Hematopoietic multipotent progenitor cell treated with erythropoietin and hydrocortisone succinate and interleukin-3 and kit ligand, for 6 days (in vitro differentiated cells): ENCODE results near the gene COX10.
"Not testable (repeated sequence)": the region's sequence is repeated elsewhere in the genome, so short reads cannot be mapped to it uniquely, and the experiment has no call there.

ENCODE experiments used
- DNase-seq: peaks from one replicate; pipeline ENCODE4 v3.0.0-alpha.2; 2015

COX10 gene

DNA sequence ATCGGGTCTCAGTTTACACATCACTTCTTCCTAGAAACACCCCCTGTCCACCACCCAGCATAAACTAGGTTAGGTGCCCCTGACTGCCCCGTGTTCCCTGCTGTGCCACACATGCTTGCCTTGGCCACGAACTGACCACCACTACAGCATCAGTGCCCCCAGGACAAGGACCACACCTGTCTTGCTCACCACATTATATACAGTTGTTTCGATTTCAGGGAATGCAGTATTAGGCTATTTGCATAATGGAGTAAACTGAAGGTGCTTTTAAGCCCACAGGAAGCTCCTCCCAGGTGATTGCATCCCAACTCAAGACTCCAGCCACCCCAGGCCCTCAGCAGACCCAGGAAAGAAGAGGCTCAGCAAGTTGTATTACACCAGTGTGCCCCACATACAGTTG lies 117.1 kb downstream of the COX10 start:
- not testable (repeated sequence) for DNase-seq

DNA sequence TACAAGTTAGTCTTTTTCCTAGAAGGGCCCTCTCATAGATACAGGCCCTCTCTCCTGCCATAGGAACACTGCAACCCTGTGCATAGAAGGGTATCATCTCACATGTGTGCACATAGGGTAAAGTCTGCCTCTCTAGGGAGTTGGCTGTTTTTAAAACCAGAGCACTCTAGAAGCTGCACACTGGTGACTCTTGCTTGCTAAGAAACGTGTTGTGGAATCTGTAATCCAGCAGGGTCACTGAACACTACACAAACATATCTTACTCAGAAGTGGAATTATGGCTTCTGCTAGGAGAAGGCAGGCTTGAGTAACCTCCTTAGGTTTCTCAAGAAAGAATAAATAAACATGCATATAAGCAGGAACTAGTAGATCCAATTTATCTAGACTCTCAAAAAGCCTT lies 121.5 kb downstream of the COX10 start:
- DNase-seq: not testable (repeated sequence)

DNA sequence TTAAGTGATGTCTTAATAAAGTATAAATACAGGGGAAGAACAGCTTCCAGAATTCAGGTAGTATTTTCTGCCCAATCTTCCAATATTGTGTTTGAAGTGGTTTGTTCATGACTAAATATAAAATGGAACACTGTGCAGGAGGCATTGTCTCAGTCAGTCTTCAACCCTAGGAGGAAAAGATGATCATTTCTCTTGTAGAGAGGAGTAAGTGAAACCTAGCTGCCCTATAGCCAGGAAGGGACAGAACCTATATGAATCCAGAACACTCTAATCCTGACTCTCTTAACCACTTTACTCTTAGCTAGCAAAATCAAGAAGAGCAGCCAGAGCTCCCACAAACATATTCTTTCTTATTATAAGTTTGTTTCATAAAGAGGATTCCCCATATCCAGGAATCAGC lies 122.2 kb downstream of the COX10 start:
- not testable (repeated sequence) for DNase-seq

DNA sequence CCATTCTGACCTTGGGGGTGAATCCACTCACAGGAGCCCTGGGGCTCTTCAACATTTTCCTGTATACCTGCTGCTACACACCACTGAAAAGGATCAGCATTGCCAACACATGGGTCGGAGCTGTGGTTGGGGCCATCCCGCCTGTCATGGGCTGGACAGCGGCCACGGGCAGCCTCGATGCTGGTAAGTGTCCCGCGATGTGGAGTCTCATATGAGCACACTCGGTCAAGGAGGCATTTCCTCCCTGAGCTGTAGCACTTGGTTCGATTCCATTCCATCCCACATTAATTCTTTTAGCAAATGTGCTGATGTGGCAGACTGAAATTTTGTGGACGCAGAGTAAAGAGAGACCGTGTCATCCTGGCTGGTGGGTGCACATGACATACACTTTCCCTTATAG lies 122.7 kb downstream of the COX10 start:
- DNase-seq: not testable (repeated sequence)

DNA sequence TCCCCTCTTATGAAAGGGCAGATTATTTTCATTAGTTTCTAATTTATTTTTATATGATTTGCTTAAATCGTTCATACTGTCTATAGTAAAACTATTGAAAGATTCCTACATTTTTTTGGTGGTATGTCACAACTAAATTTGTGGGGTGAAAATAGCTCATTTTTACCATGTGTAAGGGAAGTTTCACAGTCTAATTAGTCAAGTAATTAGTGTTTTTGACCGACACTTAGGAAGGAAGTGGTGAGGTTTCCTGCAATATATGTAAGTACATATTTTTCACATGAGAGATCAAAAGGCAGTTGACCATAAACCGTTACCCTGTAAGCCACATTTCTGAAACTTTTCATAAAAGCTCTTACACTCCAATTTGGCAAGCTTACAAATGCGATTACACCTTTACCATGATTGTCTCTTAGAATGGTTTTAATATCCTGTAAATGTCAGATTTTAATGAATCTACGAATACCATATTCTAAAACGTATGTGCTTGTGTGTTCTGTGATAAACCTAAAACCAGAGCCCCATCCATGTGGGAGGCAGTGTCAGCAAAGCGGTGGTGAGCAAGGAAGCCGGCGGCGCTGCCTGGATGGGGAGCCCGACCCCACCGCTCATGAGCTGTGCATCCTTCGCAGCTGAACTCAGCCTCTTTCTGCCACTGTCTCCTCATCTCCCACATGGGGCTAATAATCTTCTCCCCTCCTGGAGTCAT lies 123.5 kb downstream of the COX10 start:
- DNase-seq: not testable (repeated sequence)

DNA sequence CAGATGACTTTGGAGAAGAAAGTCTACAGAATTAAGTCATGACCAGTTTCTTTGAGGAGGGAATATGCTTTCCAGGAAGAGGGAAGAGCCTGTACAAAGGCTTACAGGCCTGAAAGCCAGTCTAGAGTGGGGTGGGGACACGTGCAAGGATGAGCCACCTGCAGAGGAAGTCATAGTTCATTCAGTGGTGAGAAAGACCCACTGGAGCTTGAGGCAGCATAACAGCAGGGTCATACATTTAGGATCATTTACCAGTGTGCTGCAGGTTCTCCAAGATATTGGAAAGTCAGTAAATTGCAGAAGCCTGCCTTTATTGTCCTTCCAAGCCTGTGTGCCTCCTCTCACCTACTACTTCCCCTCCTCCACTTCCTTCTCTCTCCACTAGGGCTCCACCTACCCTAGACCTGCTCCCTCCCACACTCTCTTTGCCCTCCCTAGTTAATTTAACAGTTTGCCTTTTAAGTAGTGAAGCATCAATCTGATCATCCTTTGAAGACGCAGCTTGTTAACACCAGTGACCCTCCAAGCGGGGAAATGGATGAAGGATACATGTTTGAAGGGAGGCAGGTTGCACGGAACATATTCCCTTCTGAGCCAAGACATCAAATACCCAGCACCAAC lies 127.2 kb downstream of the COX10 start:
- peak; percentile 36 for DNase-seq

DNA sequence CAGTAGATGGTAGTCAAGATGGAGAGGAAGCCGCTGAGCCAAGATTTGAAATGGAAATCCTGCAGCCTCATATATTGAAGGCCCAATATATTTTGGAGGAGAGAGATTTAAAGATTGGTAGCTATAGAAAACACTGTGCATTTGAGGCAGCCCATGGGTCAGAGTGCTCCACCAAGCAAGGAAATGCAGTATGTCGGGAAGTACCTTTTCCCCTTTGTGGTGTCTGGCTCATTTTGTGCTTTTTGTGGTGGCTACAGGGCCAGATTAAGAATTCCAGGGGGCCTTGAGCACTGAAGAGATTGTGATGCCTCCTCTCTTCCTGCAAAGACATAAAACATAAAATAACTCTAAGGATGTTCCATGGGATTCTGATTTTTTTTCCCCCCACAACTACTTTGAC lies 127.8 kb downstream of the COX10 start:
- no peak for DNase-seq

DNA sequence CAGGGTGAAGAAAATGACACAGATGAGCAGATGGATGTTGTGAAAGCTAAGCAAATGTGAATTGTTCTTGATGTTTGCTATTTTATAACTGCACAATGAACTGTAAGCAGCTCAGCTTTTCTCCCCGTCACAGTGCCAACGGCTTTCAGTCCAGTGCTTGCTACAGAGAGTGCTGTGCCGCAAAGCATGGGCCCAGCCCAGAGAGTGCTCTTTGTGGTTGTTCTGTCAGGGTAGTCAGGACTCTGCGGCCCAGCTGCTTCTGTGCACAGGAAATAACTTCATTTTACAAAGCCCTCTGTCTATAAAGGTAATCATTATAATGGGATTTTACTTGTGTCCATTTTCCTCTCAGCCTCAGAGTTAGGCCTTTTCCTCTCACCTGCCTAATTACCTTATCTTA lies 128.3 kb downstream of the COX10 start:
- DNase-seq: no peak

DNA sequence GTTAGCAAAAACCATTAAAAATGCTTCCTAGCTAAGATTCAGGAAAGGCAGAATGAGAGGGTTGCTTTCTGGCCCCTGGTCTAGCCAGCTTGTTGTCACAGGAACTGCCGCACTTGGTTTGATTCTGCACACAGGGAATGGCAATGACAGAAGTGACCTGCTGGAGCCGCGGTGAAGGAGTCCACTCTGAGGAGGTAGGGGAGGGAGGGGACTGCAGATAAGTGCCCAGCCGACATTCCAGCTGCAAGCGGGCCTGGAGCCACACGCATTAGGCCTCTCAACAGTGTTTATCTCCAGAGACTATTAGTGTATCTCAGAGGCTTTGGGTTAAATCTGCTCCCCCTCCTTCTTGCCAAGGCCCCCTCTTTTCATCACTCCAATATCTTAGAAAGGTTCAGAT lies 128.7 kb downstream of the COX10 start:
- no peak for DNase-seq

DNA sequence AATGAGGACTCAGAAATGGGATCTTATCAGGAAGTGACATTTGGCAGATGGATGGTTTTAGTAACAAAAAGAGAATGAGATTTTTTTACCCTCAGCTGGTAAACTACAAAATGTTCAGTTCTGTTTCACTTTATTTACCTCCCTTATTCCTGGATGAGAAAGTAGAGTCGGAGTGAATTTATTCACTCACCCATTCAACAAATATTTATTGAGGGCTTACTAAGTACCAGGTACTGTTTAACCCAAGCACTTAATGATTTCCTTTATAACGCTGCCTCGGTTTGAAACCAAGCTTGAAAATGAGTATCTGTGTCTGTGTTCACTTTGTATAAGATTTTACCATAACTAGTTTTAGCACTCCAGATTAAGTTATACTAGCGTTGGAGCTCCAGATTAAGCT lies 129.3 kb downstream of the COX10 start:
- DNase-seq: no peak

DNA sequence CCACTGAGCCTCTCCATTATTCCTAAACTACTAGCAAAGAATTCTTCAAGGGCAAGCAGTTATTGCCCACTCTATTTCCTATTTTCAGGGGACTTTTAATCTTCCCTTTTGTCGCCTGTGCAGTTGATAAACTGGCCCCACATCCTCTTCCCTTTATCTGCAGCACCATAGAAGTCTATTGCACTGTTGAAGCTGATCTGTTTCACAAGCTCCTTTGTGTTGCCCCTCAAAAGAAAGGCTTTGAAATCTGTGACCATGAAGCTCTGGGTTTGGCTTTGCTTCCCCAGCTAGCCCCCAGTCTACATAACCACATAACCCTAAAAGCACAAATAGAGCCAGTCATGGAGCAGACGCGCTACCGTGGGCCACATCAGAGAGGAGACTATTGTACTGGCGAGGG lies 130.3 kb downstream of the COX10 start:
- peak; percentile 50 for DNase-seq

DNA sequence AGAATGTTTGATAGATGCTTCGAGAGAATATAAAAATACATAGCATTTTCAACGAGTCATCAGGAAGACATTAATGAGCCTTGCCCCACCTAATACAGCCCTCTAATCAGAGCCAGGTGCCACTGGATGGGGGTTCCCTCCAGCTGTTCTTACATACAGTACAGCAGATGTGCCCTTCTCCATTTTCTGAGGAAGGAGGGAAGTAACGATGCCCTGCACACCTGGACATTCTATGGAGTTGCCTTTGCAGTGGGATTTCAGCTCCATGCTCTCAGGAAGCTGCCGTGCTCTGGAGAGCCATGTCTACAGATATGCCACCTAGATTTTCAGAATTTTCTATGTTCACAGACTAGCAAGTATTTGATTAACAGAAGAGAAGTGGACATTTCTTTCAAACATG lies 131.1 kb downstream of the COX10 start:
- no peak for DNase-seq

DNA sequence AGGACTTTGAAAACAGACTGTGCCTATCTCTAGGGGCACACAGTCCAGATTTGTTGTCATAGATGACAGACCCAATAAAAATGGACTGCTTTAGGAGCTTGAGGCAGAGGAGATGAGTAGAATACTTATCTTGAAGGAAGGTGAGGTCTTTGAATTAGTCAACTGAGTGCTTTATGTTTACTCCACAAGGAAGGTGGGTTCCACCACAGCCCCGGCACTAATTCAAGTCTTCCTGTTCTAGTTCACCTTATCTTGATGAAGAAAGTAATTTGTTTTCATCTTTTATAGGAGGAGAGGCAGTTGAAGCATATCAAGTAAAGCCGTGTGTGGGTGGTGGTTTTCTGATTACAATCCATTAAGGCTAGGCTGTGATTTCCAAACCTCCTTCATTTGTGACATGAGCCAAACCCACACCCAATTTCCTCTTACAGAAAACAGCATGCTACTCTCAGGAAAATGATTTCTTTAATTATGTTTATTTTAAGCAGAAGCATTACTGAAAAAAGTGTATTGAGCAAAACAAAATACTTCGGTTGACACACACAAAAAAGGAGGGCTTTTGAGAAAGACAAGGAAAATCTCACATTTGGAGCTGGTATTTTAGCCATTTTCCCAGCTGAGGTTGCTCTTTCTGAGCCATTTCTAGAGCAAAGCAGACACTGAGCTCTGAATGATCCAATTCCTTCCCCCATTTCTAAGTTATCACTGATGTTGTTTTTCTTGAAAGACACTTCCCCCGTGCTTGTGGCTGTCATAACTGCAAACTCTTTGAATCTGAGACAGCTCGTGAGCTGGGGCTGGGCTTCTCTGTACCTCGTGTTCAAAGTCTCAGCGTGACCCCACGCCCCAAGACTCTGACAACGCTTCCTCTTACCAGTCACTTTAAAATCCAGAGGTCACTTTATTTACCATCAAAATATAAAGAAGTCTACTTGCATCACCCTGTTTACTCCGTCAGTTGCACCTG lies 132.0 kb downstream of the COX10 start:
- peak; percentile 67 for DNase-seq

DNA sequence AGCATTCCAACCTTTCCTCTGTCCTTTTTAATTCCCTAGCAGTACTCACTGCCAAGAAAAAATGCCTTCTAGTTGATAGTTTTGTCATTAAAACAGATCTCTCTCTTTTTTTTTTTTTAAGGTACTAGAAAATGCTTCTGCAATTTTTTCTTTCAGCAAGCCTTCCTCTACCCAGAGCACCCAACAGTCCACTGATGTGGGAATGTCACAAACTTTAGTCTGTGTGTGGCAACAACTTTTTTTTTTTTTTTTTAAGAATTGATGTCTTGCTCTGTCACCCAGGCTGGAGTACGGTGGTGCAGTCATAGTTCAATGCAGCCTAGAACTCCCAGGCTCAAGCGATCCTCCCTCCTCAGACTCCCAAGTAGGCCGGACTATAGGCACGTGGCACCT lies 132.7 kb downstream of the COX10 start:
- no peak for DNase-seq

DNA sequence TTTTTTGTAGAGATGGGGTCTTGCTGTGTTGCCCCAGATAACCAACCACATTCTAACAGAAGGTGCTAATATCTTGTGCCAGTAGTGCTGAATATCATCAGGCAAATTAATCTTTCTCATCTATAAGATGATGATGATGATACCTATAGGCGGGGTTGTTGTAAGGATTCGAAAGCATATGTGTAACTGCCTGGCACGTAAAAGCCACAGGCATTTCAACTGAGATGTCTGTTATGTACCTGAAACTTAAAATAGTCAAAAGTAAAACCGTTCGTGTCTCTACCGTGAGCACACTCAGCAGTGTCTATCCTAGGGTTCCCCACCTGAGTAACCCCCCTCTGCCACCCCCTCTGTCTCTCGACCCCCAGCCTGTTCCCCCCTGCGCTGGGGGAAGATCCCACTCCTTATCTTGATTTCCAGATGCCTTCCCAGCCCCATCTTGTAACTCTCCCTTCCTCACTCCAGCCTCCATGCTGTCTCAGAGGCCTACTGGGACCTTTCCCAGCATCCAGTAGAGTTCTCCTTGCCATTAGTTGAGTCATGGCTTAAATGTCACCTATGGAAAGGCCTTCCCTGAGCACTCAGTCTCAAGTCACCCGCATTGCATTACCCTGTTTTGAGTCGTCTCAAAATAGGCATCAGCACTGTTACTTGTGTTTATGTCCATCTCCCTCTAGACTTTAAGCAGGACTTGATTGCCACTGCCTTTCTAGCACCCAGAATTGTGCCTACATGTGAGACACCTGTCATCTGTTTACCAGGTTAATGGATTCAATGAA lies 133.3 kb downstream of the COX10 start:
- no peak for DNase-seq

DNA sequence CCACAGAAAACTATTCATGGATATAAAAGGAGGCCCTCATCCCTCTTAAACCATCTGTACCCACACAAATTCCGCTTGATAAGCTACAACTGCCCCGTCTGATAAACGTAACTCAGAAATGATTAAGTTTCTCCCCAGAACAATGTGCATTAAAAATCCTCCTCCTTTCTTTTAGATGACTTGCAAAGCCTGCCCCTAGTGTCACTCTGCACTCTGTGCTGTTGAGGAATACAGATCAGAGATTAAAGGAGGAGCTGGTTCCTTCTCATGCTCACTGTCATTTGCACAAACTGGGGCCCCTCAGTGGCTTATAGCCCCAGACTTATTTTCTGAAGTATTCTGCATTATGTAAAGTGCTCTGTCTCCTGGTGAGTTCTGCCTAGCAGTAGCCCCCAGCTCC lies 134.1 kb downstream of the COX10 start:
- peak; percentile 82 for DNase-seq

DNA sequence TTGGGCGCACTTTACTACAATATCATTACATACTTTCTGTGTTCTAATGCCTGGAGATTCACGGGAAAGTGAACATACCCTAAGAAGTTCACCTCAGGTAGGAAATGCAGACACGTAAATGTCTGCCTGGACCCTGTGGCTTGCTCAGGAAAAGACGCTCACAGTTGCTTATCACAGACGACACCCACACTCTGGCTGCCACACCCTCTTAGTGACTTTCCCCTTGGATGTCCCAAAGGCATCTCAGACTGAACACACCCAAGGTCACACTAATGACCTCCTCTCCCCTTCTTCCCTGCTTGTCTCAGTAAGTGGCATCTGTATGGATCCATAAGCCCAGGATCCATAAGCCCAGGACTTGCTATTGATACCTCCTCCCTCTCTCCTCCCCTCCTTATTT lies 134.8 kb downstream of the COX10 start:
- DNase-seq: peak; percentile 65

DNA sequence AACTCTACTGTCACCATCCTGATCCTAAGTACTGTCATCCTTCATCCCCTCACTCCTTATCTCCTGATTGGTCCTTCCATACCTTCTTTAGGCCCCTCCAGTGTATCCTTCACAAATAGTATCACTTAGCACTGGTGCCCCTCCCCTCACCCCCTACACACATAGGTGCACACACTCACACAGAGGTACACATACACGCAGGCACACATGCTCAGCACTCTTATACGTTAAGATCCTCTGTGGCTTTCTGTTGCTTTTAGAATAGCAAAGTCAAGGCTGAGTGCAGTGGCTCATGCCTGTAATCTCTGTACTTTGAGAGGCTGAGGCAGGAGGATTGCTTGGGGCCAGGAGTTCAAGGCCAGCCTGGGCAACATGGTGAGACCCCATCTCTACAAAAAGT lies 135.2 kb downstream of the COX10 start:
- no peak for DNase-seq

DNA sequence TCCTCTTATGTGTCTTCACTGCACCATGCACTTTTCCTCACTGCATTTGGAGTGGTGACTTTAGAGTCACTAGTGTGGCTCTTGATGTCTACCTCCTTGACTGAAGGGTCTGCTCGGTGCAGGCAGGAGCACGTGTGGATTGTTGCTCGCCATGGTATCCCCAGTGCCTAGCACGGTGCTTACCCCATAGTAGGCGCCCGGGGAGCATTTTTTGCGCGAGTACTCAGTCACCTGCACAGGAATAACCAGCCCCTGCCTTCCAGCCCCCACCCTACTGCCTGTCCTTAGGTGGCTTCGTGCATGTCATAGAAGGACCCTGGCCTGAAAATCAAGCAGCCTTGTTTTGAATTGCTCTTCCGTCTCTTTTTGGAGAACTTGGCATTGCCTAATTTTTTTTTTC lies 136.1 kb downstream of the COX10 start:
- no peak for DNase-seq

DNA sequence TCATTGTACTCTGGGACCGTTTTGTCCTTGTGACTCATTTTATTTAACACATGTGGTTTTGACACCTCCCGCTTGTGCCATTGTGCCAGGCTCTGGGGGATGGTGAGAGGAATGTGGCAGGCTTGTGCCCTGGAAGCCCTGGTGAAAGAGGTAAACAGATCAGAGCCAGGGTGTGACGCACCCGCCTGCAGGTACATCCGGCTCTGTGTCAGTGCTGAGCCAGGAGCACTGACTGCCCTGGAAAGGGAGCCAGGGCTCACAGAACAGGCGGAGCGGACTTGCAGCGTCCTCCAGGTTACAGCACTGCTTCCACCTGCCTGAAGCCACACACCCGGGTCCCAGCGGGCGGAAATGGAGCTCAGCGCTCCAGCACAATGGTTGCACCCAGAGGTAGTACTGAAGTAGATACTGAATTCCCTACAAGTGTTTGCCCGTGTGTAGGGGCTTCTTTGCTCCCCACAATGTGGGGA lies 136.7 kb downstream of the COX10 start:
- DNase-seq: no peak

DNA sequence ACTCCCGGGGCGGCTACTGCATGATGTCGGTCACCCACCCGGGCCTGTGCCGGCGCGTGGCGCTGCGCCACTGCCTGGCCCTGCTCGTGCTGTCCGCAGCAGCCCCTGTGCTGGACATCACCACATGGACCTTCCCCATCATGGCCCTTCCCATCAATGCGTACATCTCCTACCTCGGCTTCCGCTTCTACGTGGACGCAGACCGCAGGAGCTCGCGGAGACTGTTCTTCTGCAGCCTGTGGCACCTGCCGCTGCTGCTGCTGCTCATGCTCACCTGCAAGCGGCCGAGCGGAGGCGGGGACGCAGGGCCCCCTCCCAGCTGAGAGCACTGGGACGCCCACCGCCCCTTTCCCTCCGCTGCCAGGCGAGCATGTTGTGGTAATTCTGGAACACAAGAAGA lies 137.6 kb downstream of the COX10 start:
- no peak for DNase-seq

DNA sequence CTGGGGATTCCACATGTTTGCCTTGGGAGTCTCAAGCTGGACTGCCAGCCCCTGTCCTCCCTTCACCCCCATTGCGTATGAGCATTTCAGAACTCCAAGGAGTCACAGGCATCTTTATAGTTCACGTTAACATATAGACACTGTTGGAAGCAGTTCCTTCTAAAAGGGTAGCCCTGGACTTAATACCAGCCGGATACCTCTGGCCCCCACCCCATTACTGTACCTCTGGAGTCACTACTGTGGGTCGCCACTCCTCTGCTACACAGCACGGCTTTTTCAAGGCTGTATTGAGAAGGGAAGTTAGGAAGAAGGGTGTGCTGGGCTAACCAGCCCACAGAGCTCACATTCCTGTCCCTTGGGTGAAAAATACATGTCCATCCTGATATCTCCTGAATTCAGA lies 138.5 kb downstream of the COX10 start:
- DNase-seq: no peak

DNA sequence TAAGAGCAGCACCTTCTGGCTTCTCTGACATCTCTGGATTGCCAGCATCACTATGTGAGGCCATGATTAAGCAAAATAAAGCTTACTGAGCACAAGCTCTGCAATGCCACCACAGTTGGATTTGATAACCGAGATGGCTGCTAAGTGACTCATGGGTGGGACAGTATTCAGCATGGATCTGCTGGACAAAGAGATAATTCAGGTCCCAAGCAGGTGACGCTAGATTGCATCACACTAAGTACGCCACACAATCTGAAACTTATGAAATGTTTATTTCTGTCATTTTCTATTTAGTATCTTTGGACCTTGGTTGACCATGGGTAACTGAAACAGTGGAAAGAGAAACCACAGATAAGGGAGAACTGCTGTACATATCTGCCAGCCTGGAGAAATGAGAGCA lies 139.9 kb downstream of the COX10 start:
- DNase-seq: peak; percentile 79
